HT1080 (cell line): ENCODE measurements around the gene MSTO1. TPM values are rescaled to one million over a fixed set of nuclear protein-coding genes. Genes with fewer than 3 reads are reported as not detected.
"Not testable (repeated sequence)": the region's sequence is repeated elsewhere in the genome, so short reads cannot be mapped to it uniquely, and the experiment has no call there.

ENCODE experiments used
- DNase-seq: peaks from one replicate; pipeline ENCODE4 v3.0.0-alpha.2; 2015; ENCODE audit warnings: low read depth
- polyA plus RNA-seq, 2 experiments: library from polyadenylated mRNA; depleted of rRNA; stranded (reverse); fragments of >200 nt; gene quantifications; 2 replicates each; pipeline ENCODE4 v1.2.3, GENCODE V29; 2015
- total RNA-seq: library from RNA; depleted of rRNA; stranded (reverse); fragments of >200 nt; shearing (Covaris generic); gene quantifications from 2 replicates; pipeline ENCODE4 v1.2.3, GENCODE V29; 2014; rRNA removed

Gene MSTO1
- 26.0 and 27.4 TPM in 2 replicates for total RNA-seq
- polyA plus RNA-seq (2015; cell fraction: cytosol; rRNA removed): 13.4 and 15.8 TPM in 2 replicates
- 76.6 and 87.8 TPM in 2 replicates for polyA plus RNA-seq (2015; cell fraction: nucleus; rRNA removed)

GRCh38 chr1:155609515-155610256 lies at the start of gene MSTO1:
Gene MSTO1 (plus strand): TSS chr1:155610218. CDS start chr1:155610249, 31 bp downstream.
- DNase-seq: peak; percentile 98

GRCh38 chr1:155561779-155562580 lies 48.0 kb upstream of the MSTO1 start:
- not testable (repeated sequence) for DNase-seq

GRCh38 chr1:155562581-155563376 lies 47.2 kb upstream of the MSTO1 start, which contains the start of gene ASH1L:
Gene ASH1L (minus strand): TSS chr1:155562803. CDS start chr1:155521519, 41,284 bp downstream.
- DNase-seq: peak; percentile 88

- DNase-seq: not testable (repeated sequence)
These were observed 46.5 kb upstream of the MSTO1 start for GRCh38 chr1:155563377-155564022.

GRCh38 chr1:155569988-155570592 lies 39.9 kb upstream of the MSTO1 start:
- no peak for DNase-seq

GRCh38 chr1:155570593-155570990 lies 39.4 kb upstream of the MSTO1 start:
- no peak for DNase-seq

GRCh38 chr1:155574077-155574476 lies 35.9 kb upstream of the MSTO1 start:
- DNase-seq: no peak

GRCh38 chr1:155575608-155576007 lies 34.4 kb upstream of the MSTO1 start:
- not testable (repeated sequence) for DNase-seq

GRCh38 chr1:155583846-155584245 lies 26.2 kb upstream of the MSTO1 start:
- not testable (repeated sequence) for DNase-seq

- not testable (repeated sequence) for DNase-seq
These were observed 20.7 kb upstream of the MSTO1 start for GRCh38 chr1:155589282-155589681.

GRCh38 chr1:155590516-155591247 lies 19.3 kb upstream of the MSTO1 start:
- DNase-seq: not testable (repeated sequence)

- DNase-seq: peak; percentile 63
These were observed 18.2 kb upstream of the MSTO1 start for GRCh38 chr1:155591770-155592169.

- DNase-seq: not testable (repeated sequence)
These were observed 14.0 kb upstream of the MSTO1 start for GRCh38 chr1:155595877-155596474.

GRCh38 chr1:155596864-155597263 lies 13.2 kb upstream of the MSTO1 start:
- DNase-seq: no peak

GRCh38 chr1:155598842-155599331 lies 11.1 kb upstream of the MSTO1 start:
- DNase-seq: no peak

- not testable (repeated sequence) for DNase-seq
These were observed 10.0 kb upstream of the MSTO1 start for GRCh38 chr1:155599828-155600572.

GRCh38 chr1:155607708-155608107 lies 2.3 kb upstream of the MSTO1 start:
- DNase-seq: no peak

GRCh38 chr1:155608888-155609225 lies 1.2 kb upstream of the MSTO1 start:
- no peak for DNase-seq
